AML-193 (cell line): Measurements from ENCODE around the gene MIPEP.

Experiments used
- DNase-seq, 2 experiments: peaks; one replicate each; lab custom pipeline; 2025; lab: John Stamatoyannopoulos, UW

MIPEP gene

DNA sequence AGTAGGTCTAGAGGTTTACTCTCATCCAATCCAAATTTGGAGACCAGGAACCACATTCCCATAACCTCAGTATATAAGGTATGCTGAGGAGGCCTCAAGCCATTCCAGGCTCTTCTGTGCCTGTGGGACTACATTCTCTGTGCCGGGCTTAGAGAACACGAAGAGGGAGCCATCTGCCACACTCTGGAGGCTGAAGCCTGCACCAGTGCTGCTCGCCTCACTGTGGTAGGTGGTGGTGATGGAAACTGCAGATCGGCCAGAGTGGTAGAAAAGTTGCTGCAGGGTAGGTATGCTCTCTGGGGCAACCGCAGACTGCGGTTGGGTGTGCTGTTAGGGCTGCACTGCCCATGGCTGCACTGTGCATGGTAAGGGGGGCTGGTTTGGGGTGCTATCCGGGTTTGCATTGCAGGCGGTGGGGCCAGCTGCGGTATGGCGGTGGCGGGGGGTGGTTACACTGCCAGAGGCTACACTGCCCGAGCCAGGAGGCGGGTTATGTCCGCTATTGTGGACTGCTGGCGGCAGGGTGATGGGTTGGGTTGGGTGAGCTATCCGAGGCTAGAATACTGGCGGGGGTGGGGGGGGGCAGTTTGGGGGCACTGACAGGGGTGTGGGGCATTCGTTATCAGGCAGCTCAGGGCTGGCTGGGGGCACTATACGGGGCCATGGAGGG, 174.0 kb downstream of the MIPEP start:
- DNase-seq = no peak

DNA sequence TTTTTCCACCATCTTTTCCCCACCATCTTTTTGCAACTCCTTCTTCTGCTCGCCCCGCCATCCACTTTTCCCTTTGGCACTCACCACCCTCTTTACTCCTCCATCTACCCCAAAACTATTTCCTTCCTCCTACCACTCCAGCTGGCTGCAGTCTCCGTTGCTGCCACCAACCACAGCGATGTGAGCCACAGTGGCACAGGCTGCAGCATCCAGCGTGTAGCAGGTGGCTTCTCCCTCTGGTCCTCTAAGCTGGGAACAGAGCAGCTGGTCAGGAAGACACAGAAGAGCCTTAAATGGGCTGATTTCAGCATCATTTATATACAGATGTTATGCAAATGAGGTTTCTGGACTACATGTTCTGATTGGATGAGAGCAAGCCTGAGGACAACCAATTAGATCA, 174.5 kb downstream of the MIPEP start:
- no peak for DNase-seq

DNA sequence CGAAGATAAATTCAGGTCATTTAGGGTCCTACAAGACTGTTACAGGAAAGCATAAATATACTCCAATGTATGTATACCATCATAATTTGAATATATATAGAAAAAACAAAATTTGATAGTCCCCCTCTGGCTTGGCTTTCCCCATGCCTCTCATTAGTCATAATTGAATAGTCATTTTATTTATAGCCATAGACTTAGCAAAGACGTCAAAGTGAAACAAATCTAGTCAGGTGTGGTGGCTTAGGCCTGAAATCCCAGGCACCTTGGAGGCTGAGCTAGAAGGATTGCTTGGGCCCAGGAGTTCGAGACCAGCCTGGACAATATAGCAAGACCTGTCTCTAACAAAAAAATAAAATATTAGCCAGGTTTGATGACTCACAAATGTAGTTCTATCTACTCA, 177.8 kb downstream of the MIPEP start:
- no peak for DNase-seq

DNA sequence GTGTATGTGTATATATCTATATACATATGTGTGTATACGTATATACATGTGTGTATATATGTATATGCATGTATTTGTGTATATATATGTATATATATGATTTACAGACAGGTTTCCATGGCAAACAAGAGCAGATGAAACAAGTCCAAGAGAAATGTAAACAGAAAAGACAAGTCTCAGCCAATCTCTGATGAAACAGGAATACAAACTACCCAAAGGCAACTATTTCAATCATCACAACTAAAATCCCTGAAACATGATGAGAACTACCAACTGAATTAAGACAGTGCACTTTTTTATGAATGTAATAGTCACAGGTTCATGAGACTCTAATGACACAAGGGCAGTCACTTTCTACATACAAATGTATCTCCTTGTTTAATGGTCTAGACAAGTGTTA, 178.8 kb downstream of the MIPEP start:
- no peak for DNase-seq

DNA sequence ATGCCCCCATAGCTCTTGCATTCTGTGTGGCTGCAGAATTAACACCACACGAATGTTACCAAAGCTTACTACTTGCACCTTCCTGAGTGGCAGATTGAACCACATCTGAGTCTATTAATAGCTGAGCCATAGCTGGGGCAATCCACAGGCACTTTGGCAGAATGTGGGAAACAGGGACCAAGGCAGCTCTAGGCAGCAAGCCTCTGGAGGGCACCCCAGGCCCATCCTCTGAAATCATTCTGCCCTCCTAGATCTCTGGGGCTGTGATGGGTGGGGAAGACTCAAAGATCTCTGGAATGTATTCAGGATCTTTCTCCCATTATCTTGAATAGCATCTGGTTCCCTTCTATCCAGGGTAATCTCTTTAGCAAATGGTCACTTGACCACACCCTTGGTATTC, 179.7 kb downstream of the MIPEP start:
- DNase-seq = no peak

DNA sequence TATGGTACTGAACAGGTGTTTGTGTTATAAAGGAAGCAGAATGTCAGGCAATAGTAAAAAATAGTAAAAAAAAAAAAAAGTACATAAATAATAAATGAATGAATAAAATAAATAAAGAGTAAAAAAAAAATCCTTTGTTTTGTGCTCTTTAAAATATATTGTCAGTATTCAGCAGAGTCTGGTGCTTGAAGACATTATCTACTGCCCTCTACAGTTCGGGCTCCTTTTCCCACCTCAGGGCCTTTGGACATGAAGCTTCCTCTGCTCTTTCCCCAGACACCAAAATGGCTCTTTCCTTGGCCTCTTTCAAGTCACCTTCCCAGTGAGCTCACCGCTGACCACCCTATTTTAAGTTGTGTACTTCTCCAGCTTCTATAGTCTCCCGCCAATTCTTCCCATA, 181.5 kb downstream of the MIPEP start:
- DNase-seq = peak in 1 of 2 experiments; percentile 17

DNA sequence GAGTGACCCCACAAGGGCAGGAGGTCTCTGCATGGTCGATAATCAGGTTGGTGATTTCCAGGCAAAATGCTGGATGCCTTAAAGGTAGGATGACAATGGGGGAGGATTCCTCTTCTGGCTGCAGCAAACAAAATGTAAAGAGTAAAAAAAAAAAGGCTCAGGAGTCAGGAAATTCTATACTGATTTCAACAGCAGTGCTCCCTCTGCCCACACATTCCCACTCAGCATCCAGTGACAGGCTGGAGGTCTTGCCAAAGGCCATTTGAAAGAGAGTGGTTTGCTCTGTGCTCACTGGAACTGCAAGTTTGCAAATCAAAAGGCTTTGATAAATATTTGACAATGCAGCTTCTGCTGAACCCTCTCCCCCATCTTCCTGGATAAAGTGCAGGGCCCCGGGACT, 183.6 kb downstream of the MIPEP start:
- DNase-seq = no peak

DNA sequence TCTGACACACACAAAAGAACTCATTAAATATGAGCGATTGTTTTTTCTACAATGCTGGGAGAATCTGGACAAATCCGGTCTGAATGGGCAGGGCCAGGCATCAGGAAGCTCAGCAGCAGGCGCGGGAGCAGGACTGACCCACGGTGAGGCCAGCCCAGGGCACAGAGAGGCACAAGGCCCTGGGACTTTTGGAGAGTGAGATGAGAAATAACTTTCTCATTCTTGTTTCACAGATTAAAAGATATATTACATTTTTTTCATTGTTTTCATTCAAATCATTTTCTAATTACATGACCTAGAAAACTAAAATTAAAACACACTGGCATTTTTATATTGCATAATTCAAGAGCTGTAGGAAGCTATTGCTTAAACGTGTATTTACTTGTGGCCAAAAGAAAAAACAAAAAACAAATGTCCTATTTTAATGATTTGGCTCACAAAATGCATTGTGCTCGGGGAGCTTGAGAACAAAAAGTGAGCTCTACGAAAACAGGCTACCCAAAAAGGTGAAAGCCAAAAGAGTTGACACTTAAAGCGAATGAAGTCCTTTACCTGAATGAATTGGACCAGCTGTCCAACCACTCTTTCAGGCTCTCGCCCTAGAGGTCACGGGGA, 185.8 kb downstream of the MIPEP start:
- DNase-seq = no peak

DNA sequence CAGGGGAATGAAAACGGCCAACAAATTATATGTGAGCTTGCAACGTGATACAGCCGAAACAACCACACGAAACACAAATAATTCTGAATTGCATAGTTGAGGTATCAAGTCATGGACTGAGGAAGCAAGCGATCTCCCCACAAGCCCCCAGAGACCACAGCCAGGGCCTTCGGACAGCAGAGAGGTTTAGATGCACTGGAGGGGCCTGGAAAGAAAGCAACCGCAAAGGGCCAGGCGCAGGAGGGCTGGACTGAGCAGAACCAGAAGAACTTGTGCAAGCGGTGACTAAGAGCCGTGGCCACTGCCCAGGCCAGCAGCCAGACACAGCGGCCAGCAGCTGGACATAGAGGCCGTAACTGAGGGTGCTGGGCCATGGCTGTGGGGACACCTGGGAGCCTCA, 187.6 kb downstream of the MIPEP start:
- no peak for DNase-seq

DNA sequence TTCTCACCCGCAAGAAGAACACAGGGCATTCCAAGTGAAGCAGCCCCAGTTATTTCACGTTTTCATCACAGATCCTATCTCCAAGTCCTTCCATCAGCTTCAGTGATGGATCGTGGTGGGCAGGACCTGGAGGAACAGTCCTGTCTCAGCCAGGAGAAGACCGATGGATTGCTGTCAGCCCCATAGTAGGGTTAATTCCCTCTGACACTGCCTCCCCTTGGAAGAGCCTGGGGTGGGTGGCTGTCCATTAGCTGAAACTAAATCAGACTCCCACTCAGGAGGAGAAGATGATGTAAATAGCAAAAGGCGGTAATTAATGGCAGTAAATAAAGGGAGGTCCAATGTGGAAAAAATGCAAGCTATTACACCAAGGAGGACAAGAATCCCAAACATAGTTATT, 188.0 kb downstream of the MIPEP start:
- DNase-seq = no peak

DNA sequence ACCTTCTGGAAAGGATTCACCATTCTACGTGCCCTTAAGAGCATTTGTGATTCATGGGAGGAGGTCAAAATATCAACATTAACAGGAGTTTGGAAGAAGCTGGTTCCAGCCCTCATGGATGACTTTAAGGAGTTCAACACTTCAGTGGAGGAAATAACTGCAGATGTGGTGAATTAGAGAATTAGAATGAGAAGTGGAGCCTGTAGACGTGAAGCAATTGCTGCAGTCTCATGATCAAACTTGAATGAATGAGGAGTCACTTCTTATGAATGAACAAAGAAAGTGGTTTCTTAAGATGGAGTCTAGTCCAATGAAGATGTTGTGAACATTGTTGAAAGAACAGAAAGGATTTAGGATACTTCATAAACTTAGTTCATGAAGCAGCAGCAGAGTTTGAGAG, 189.9 kb downstream of the MIPEP start:
- DNase-seq = no peak

DNA sequence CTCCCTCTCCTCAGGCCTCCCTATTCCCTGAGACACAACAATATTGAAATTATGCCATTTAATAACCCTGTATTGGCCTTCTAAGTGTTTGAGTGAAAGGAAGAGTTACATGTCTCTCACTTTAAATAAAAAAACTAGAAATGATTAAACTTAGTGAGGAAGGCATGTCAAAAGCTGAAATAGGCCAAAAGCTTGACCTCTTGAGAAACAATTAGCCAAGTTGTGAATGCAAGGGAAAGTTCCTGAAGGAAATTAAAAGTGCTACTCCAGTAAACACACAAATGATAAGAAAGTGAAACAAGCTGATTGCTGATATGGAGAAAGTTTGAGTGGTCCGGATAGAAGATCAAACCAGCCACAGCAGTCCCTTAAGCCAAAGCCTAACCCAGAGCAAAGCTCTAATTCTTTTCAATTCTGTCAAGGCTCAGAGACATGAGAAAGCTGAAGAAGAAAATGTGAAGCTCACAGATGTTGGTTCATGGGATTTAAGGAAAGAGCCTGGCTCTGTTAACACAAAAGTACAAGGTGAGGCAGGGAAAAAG, 191.4 kb downstream of the MIPEP start:
- DNase-seq = no peak

DNA sequence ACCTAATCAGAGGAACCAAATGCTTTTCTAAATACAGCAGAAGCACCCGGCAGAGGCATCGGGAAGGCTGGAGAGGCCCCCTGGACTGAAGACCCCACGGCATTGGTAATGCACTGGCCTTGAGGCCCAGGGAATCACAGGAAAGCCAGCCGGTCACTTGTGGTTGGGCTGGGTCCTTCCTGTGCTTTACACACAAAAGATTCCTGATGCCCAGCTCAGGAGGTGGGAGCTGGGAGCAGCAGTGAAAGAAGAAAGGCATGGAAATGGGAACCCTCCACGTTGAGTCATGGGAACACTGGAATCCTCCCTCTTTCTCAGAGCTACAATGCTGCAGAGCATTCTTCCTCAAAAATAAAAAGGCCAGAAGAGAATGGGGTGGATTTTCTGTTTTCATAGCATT, 192.6 kb downstream of the MIPEP start:
- no peak for DNase-seq

DNA sequence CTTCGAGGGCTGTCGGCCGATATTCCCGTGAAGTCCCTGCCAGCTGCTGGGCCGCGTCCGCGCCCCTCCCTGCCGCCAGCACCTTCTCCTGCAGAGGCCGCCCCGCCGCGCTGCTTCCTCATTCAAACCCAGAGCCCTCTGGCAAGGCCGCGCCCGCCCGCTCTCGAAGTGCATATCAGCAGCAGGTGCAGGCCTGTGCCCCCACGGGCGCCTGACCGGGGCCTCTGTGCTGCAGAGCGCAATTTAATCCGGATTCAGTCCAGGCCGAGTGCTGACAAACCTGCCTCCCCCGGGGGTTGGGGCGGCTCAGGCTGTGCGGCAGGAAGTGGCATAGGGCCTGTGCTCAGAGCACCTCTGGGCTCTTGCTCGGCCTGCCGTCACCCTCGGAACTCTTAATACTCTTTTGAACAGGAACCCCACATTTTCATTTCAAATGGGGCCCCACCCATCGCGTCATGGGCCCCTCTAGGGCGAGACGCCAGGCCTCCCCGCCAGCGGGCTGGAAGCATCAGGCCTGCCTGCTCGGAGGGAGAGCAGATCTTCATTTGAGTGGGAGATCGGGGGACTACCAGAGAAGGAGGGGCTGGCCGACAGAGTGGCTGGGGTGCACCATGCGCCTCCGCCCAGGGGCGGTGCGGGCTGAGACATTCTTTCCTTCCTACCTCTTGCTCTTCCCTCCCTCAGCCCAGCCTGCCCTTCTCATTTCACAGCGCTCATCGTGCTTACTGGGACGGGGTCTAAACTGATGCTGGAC, 193.3 kb downstream of the MIPEP start:
- DNase-seq = no peak

DNA sequence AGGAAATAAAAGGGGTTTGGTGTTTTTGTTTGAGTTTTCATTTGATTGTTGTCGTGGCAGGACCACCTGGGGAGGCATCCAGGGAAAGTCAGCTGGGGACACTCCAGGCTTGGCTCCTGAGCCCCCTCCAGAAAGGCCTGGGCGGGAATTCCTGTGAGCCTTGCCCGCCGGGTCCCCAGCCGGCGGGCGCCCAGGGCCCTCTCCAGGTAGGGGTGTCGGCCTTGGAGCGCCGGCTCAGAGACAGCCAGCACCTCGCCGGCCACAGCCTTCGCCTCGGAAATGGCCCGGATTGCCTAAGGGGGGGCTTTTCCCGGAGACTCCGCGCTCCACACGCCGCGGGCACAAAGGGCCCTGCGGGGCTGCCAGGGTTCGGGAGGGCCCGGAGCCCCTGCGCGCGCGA, 194.0 kb downstream of the MIPEP start:
- no peak for DNase-seq

DNA sequence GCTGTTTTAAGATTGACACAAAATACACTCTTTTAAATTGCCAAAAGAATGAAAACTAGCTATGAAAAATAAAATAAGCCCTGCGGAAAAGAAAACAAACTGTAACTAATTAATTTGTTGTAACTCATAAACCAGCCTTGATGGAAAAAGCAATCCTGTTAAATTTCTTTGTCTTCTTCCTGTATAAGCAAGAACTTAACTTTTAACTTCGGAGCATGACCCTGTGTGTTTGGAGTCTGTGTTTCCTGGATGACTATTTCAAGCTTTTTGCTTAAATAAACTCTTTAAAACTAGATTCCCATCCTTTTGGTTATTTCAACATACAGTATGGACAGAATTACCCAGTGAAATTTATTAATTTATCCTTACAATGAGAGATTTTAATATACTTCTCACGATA, 196.4 kb downstream of the MIPEP start:
- no peak for DNase-seq

DNA sequence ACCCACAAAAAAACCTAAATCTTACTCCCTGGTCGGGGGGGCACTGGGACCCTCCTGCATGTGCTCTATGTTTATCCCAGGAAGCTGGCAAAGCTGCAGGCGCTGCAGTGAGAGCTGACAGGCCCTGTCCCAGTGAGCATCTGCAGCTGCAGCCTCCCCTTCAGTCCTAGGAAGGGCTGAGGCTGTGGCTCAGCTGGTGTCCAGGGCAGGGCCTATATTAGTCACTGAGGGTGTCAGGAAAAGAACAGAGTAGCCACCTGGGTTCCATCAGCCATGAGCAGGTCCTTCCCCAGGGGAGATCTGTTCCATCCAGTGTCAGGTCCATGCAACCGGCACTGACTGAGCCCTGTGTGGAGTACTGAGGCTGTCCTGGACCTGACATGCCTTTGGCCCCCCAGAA, 198.5 kb downstream of the MIPEP start:
- no peak for DNase-seq

DNA sequence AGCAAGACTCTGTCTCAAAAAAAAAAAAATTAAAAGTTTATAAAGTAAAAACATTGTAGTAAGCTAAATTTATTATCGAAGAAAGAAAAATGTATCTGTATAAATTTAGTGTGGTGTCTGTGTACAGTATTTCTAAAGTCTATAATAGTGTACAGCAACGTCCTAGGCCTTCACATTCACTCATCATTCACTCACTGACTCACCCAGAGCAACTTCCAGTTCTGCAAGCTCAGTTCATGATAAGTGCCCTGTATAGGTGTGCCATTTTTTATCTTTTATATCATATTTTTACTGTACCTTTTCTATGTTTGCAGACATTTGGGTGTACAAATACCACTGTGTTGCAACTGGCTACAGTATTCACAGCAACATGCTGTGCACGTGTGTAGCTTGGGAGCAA, 200.9 kb downstream of the MIPEP start:
- no peak for DNase-seq

DNA sequence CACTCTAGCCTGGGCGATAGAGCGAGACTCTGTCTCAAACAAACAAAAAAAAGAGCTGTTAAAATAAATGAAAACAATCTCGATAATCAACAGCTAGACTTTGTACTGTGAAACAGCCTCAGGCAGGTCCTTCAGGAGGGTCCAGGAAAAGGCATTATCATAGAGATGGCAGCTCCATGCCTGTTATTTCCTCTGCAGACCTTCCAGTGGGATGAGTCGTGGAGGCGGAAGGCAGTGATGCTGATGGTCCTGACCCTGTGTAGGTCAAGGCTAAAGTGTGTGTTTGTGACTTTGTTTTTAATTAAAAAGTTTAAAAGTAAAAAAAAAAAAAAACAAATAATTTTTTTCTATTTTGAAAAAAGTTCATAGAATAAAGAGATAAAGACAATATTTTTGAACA, 201.6 kb downstream of the MIPEP start:
- DNase-seq = no peak

DNA sequence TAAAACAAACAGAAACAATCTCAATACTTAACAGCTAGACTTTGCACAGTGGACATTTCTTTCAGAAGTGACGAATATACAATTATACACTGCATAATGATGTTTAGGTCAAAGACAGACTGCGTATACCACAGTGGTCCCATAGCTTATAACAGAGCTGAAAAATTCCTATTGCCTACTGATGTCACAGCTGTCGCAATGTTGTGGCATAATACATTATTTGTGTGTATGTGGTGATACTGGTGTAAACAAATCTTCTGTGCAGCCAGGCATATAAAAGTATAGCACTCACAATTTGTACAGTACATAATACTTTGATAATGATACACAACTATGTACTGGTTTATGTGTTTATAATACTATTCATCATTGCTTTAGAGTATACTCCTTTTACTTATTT, 202.3 kb downstream of the MIPEP start:
- no peak for DNase-seq

DNA sequence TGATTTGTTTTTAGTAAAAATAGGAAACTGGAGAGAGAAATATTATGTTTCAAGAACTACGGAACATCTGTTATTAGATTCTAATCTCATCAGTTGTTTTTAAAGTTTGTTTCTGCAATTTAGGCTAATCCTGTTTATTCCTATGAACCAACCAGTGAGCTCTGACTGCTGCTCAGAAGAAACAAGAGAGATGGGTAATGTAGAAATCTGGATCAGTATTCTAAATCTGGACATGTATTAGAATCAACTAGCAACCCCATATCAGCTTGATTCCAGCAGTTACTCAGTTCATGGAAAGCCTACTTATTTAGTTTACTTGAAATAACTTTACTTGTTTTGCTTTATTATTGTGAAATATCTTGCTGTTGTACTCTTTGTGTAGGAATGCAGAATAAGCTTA, 203.8 kb downstream of the MIPEP start:
- DNase-seq = no peak

DNA sequence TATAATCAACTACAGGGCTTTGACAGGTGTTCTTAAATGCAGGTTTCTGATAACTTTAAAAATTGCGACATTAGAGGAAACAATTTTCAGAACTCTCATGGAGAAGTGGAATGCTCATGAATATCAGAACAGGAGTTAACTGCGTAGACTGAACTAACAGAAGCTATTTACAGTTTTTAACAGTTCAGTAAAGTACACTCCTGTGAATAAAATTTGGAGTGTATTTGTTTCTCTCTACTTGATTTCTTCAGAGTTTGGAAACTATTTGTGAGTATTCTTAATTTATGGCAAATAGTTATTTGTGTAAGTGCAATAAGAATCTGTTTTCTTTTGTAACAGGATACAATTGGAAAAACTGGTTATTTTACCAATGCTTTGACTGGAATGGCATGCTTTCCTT, 204.6 kb downstream of the MIPEP start:
- no peak for DNase-seq

DNA sequence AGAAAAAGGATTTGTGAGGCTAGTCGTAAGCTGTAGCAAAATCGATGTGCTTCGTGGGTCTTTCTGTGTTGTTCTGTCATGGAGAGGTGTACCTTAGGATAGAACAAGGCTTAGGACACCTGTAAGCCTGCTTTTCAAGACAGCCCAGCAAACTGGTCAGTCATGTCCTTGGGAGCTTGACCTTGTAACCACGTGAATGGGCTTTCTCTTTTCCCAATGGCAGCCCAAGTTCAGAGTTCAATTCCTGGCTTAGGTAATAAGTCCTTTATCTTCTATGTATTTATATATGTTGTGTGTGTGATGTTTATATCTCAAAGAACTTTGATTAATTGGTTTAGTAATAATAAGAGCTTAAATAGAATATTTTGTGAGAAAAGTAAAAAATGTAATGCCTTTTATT, 206.1 kb downstream of the MIPEP start:
- no peak for DNase-seq
